Body of pancreas (tissue), 4 donors: ENCODE results near the gene MPP3.

Source experiments
- POLR2A ChIP-seq, 3 donors: fragments of 450-650 bp; IDR thresholded peaks; one replicate each; pipeline ENCODE4 v1.6.1; 2016; ENCODE audit warnings: antibody characterized with exemption in 3 of 3, mild to moderate bottlenecking in 2 of 3
- TF ChIP-seq, protein P1 (sequence below), 7 experiments: fragments of 450-650 bp in 4 of 7; fragments of 200-600 bp in 3 of 7; sonication (generic) in 3 of 7; IDR thresholded peaks; one replicate each; pipeline ENCODE4 v1.5.1; 2016 to 2019; ENCODE audit warnings: antibody characterized with exemption in 7 of 7

GRCh38 chr17:43881758-43882505 lies 49.0 kb upstream of the MPP3 start:
- TF ChIP-seq, protein P1, sequence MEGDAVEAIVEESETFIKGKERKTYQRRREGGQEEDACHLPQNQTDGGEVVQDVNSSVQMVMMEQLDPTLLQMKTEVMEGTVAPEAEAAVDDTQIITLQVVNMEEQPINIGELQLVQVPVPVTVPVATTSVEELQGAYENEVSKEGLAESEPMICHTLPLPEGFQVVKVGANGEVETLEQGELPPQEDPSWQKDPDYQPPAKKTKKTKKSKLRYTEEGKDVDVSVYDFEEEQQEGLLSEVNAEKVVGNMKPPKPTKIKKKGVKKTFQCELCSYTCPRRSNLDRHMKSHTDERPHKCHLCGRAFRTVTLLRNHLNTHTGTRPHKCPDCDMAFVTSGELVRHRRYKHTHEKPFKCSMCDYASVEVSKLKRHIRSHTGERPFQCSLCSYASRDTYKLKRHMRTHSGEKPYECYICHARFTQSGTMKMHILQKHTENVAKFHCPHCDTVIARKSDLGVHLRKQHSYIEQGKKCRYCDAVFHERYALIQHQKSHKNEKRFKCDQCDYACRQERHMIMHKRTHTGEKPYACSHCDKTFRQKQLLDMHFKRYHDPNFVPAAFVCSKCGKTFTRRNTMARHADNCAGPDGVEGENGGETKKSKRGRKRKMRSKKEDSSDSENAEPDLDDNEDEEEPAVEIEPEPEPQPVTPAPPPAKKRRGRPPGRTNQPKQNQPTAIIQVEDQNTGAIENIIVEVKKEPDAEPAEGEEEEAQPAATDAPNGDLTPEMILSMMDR (IDR thresholded peaks at IDR 0.05), result no peak
- no peak for TF ChIP-seq POLR2A (IDR thresholded peaks at IDR 0.05)
